Pancreas (tissue), 10 donors: ENCODE measurements around the gene RRAD. TPM values are rescaled to one million over a fixed set of nuclear protein-coding genes. Genes with fewer than 3 reads are reported as not detected.

Experiments
- ATAC-seq, 4 donors: fragments of 200-7000 bp; cut with Tn5 transposase; one replicate each; pipeline versions ENCODE4 v1.8.0 to v1.9.1; 2020; ENCODE audit warnings: mild to moderate bottlenecking in 4 of 4, moderate library complexity in 4 of 4
- DNase-seq, 6 donors: peaks; one replicate each; pipeline ENCODE4 v3.0.0-alpha.2; 2020
- FAIRE-seq: peaks from 2 replicates; lab custom pipeline; 2012; peaks lifted over from hg19 to GRCh38; lab: Jason Lieb, UNC
- H3K27ac ChIP-seq, 4 donors: fragments of 200-600 bp; sonication (generic); 1 replicate in 3 of 4; 2 replicates in 1 of 4; pipeline versions ENCODE4 v1.5.0 to v1.8.0; 2020
- H3K27me3 ChIP-seq, 4 donors: fragments of 200-600 bp; one replicate each; pipeline ENCODE4 v1.8.0; 2021
- H3K36me3 ChIP-seq, 3 donors: fragments of 200-600 bp; sonication (generic) in 1 of 3; one replicate each; pipeline versions ENCODE4 v1.5.0 to v1.8.0; 2020 to 2021
- H3K4me1 ChIP-seq, 3 donors: fragments of 200-600 bp; one replicate each; pipeline ENCODE4 v1.8.0; 2021
- H3K4me3 ChIP-seq, 4 donors: fragments of 200-600 bp; sonication (generic) in 2 of 4; one replicate each; pipeline versions ENCODE4 v1.5.0 to v1.8.0; 2020 to 2021
- H3K9me3 ChIP-seq, 4 donors: fragments of 200-600 bp; one replicate each; pipeline ENCODE4 v1.8.0; 2021
- CTCF ChIP-seq, 4 donors: fragments of 200-600 bp; sonication (generic) in 3 of 4; IDR thresholded peaks; one replicate each; pipeline versions ENCODE4 v1.5.0 to v1.8.0; 2021; ENCODE audit warnings: antibody characterized with exemption in 4 of 4
- WGBS, 2 donors: extraction: QIAGEN DNeasy Blood & Tissue Kit; methylation state at CpG; one replicate each; pipeline ENCODE4 v1.1.7; 2013; 5-methylcytosine and 5-hydroxymethylcytosine counted together
- intact Hi-C, 3 donors: fragments of 100-400 bp; cut with DNase I; formaldehyde crosslinking; loops; one replicate each; pipeline versions ENCODE4 v1.11.1 to v1.14.2; 2022
- polyA plus RNA-seq, 2 donors: library from polyadenylated mRNA; stranded (reverse); fragments of 200-250 nt; gene quantifications; one replicate each; pipeline ENCODE4 v1.2.3, GENCODE V29; 2013
- total RNA-seq, 6 donors: library from RNA; stranded (reverse); fragmentation: NEBNext Ultra II Directional in 4 of 6; extraction: Animal tissue kit (Norgen Biotek cat#: 25700) in 4 of 6; gene quantifications; one replicate each; pipeline versions ENCODE4 v1.2.1 to v1.2.4, GENCODE V29; 2021 to 2023
- donor health status: healthy with polysubstance abuse.
- donor health status: DM: no; HTN: no; CAD: no; lungs with moderate emphysema.
- donor health status: DM: no; HTN: no; CAD: no.
- donor health status: control.
- donor health status: control.
- donor health status: Bipolar disorder and iron deficiency.
- donor health status: DM: yes; HTN: yes; CAD: no.
- donor health status: DM: no; HTN: no; CAD: no.
- donor health status: DM: no; HTN: no; CAD: no.
- donor health status: DM: yes; HTN: yes; CAD: no.

RRAD gene
- total and polyA plus RNA-seq, 8 donors, result 0.20 to 2.9 (median 0.60) TPM

GRCh38 chr16:66918355-66918754 is 7.0 kb downstream of the RRAD start:
- DNase-seq (no peak), FAIRE-seq (no peak), ATAC-seq (no peak)
- no peaks in the 10 kb centered on the region for H3K36me3 ChIP-seq
- intact Hi-C loops, result loop anchor here in 1 of 3 donors (10.0 kb wide), 1 partner anchor 56 kb away; no protein-coding TSS in a partner anchor
- H3K27ac ChIP-seq, result no peak overlapping the region
- 78 to 80% methylated on average over 6 of the region's 6 CpGs for WGBS, 2 donors
- H3K4me1 ChIP-seq, result no peaks in the 10 kb centered on the region
- no peak overlapping the region for H3K4me3 ChIP-seq
- no peak for TF ChIP-seq CTCF (IDR thresholded peaks at IDR 0.05)
- H3K9me3 ChIP-seq, result no peaks in the 10 kb centered on the region
- H3K27me3 ChIP-seq, result no peaks in the 10 kb centered on the region

- Histone ChIP-seq H3K36me3 (no peaks in the 10 kb centered on the region), H3K27ac (no peak overlapping the region), H3K27me3 (no peaks in the 10 kb centered on the region), H3K9me3 (no peaks in the 10 kb centered on the region), H3K4me3 (no peak overlapping the region), H3K4me1 (no peaks in the 10 kb centered on the region)
- ATAC-seq, result no peak
- no peak for DNase-seq
- TF ChIP-seq CTCF (IDR thresholded peaks at IDR 0.05), result no peak
- 79 to 81% methylated on average over 9 of the region's 9 CpGs for WGBS, 2 donors
- FAIRE-seq, result no peak
- intact Hi-C loops, result loop anchor here in 1 of 3 donors (10.0 kb wide), 1 partner anchor 57 kb away; no protein-coding TSS in a partner anchor
Measured at GRCh38 chr16:66917741-66918140, 7.6 kb downstream of the RRAD start.

DNA sequence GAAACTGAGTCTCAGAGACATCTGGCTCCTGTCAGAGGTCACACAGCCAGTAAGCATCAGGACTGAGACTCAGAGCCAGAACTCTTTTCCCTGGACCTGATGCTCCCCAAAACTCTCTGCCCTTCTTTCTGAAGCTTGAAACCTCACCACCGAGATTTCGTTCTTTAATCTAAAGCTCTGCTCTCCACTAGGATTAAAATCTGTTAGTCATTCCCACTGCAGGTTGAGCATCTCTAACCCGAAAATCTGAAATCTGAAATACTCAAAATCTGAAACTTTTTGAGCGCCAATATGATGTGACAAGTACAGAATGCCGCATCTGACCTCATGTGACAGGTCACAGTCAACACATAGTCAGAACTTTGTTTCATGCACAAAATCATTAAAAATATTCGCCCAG is 8.8 kb downstream of the RRAD start:
- intact Hi-C loops, result loop anchor here in 1 of 3 donors (10.0 kb wide), 1 partner anchor 58 kb away; no protein-coding TSS in a partner anchor
- no peak for ATAC-seq
- H3K27me3 ChIP-seq, result no peaks in the 10 kb centered on the region
- H3K4me3 ChIP-seq, result no peak overlapping the region
- no peak overlapping the region for H3K27ac ChIP-seq
- no peak for TF ChIP-seq CTCF (IDR thresholded peaks at IDR 0.05)
- WGBS, 2 donors, result 71 to 79% methylated on average over 6 of the region's 6 CpGs
- no peaks in the 10 kb centered on the region for H3K9me3 ChIP-seq
- H3K36me3 ChIP-seq, result no peaks in the 10 kb centered on the region
- FAIRE-seq, result no peak
- no peak for DNase-seq
- no peaks in the 10 kb centered on the region for H3K4me1 ChIP-seq

GRCh38 chr16:66915041-66915440 is 10.3 kb downstream of the RRAD start:
- intact Hi-C loops, result loop anchor here in 1 of 3 donors (10.0 kb wide), 1 partner anchor 60 kb away; no protein-coding TSS in a partner anchor
- no peak for ATAC-seq
- no peak overlapping the region for H3K4me3 ChIP-seq

More at GRCh38 chr16:66915041-66915440, 10.3 kb downstream of the RRAD start:
- WGBS, 2 donors, result 65% methylated on average over 7 of the region's 7 CpGs
- Histone ChIP-seq H3K27me3 (no peaks in the 10 kb centered on the region), H3K4me1 (no peaks in the 10 kb centered on the region), H3K9me3 (no peaks in the 10 kb centered on the region), H3K27ac (no peak overlapping the region), H3K36me3 (no peaks in the 10 kb centered on the region)
- FAIRE-seq (no peak), DNase-seq (peak in 1 of 6 donors; percentile 44)
- no peak for TF ChIP-seq CTCF (IDR thresholded peaks at IDR 0.05)
